ENCODE data around the gene PLCL2.

Gene PLCL2

GRCh38 chr3:17003457-17003856 is 118.7 kb downstream of the PLCL2 start:
- in situ Hi-C loops (cut with MboI; ENCODE audit: low sequenced_read_pairs) = no loop called here

GRCh38 chr3:17006132-17006852 is 121.5 kb downstream of the PLCL2 start:
- in situ Hi-C loops (cut with MboI; ENCODE audit: low sequenced_read_pairs) = no loop called here

- in situ Hi-C loops (cut with MboI; ENCODE audit: low sequenced_read_pairs) = no loop called here
Observed at GRCh38 chr3:17007284-17007683, 122.5 kb downstream of the PLCL2 start.

GRCh38 chr3:17009826-17010225 is 125.1 kb downstream of the PLCL2 start:
- in situ Hi-C loops (cut with MboI; ENCODE audit: low sequenced_read_pairs) = no loop called here

- in situ Hi-C loops (cut with MboI; ENCODE audit: low sequenced_read_pairs) = no loop called here
Observed at GRCh38 chr3:17011728-17012338, 127.1 kb downstream of the PLCL2 start.

- in situ Hi-C loops (cut with MboI; ENCODE audit: low sequenced_read_pairs) = no loop called here
Observed at GRCh38 chr3:17013050-17013449, 128.3 kb downstream of the PLCL2 start.

- in situ Hi-C loops (cut with MboI; ENCODE audit: low sequenced_read_pairs) = no loop called here
Observed at GRCh38 chr3:17013571-17013970, 128.8 kb downstream of the PLCL2 start.

GRCh38 chr3:17014284-17014683 is 129.5 kb downstream of the PLCL2 start:
- in situ Hi-C loops (cut with MboI; ENCODE audit: low sequenced_read_pairs) = no loop called here

- in situ Hi-C loops (cut with MboI; ENCODE audit: low sequenced_read_pairs) = no loop called here
Observed at GRCh38 chr3:17014709-17015108, 130.0 kb downstream of the PLCL2 start.

GRCh38 chr3:17021614-17022013 is 136.9 kb downstream of the PLCL2 start:
- in situ Hi-C loops (cut with MboI; ENCODE audit: low sequenced_read_pairs) = no loop called here

GRCh38 chr3:17023006-17023664 is 138.4 kb downstream of the PLCL2 start:
- in situ Hi-C loops (cut with MboI; ENCODE audit: low sequenced_read_pairs) = no loop called here

- in situ Hi-C loops (cut with MboI; ENCODE audit: low sequenced_read_pairs) = no loop called here
Observed at GRCh38 chr3:17025594-17026139, 140.9 kb downstream of the PLCL2 start.

- in situ Hi-C loops (cut with MboI; ENCODE audit: low sequenced_read_pairs) = no loop called here
Observed at GRCh38 chr3:17027318-17027717, 142.6 kb downstream of the PLCL2 start.

- in situ Hi-C loops (cut with MboI; ENCODE audit: low sequenced_read_pairs) = no loop called here
Observed at GRCh38 chr3:17028363-17028762, 143.6 kb downstream of the PLCL2 start.

GRCh38 chr3:17030438-17030837 is 145.7 kb downstream of the PLCL2 start:
- in situ Hi-C loops (cut with MboI; ENCODE audit: low sequenced_read_pairs) = no loop called here

- in situ Hi-C loops (cut with MboI; ENCODE audit: low sequenced_read_pairs) = no loop called here
Observed at GRCh38 chr3:17030956-17031652, 146.3 kb downstream of the PLCL2 start.

- in situ Hi-C loops (cut with MboI; ENCODE audit: low sequenced_read_pairs) = no loop called here
Observed at GRCh38 chr3:17032407-17033034, 147.8 kb downstream of the PLCL2 start.

- in situ Hi-C loops (cut with MboI; ENCODE audit: low sequenced_read_pairs) = no loop called here
Observed at GRCh38 chr3:17033516-17034168, 148.9 kb downstream of the PLCL2 start.

- in situ Hi-C loops (cut with MboI; ENCODE audit: low sequenced_read_pairs) = no loop called here
Observed at GRCh38 chr3:17035033-17035432, 150.3 kb downstream of the PLCL2 start.

- in situ Hi-C loops (cut with MboI; ENCODE audit: low sequenced_read_pairs) = no loop called here
Observed at GRCh38 chr3:17035966-17036365, 151.2 kb downstream of the PLCL2 start.

All from HL-60/S4 (cell line).